DMS153 (cell line): ENCODE measurements around the gene ZBTB49.
"Not testable (repeated sequence)": the region's sequence is repeated elsewhere in the genome, so short reads cannot be mapped to it uniquely, and the experiment has no call there.

ENCODE experiments used
- DNase-seq: peaks from one replicate; lab custom pipeline; 2025; lab: John Stamatoyannopoulos, UW

Gene ZBTB49

GRCh38 chr4:4326166-4326565, 36.1 kb downstream of the ZBTB49 start:
- no peak for DNase-seq

- no peak for DNase-seq
Measured at GRCh38 chr4:4327652-4328121, 37.6 kb downstream of the ZBTB49 start.

GRCh38 chr4:4328206-4328605, 38.2 kb downstream of the ZBTB49 start:
- DNase-seq, result no peak

- no peak for DNase-seq
Measured at GRCh38 chr4:4328840-4329239, 38.8 kb downstream of the ZBTB49 start.

GRCh38 chr4:4329496-4329895, 39.4 kb downstream of the ZBTB49 start:
- DNase-seq, result no peak

GRCh38 chr4:4330794-4331193, 40.7 kb downstream of the ZBTB49 start:
- DNase-seq, result no peak

- DNase-seq, result no peak
Measured at GRCh38 chr4:4332529-4332928, 42.5 kb downstream of the ZBTB49 start.

GRCh38 chr4:4333265-4333706, 43.2 kb downstream of the ZBTB49 start:
- no peak for DNase-seq

GRCh38 chr4:4334798-4335520, 44.9 kb downstream of the ZBTB49 start:
- peak; percentile 4 for DNase-seq

- no peak for DNase-seq
Measured at GRCh38 chr4:4338210-4339001, 48.4 kb downstream of the ZBTB49 start.

GRCh38 chr4:4339504-4340085, 49.5 kb downstream of the ZBTB49 start:
- no peak for DNase-seq

- DNase-seq, result no peak
Measured at GRCh38 chr4:4341861-4342650, 52.0 kb downstream of the ZBTB49 start.

- no peak for DNase-seq
Measured at GRCh38 chr4:4343038-4343437, 53.0 kb downstream of the ZBTB49 start.

- no peak for DNase-seq
Measured at GRCh38 chr4:4344915-4345527, 55.0 kb downstream of the ZBTB49 start.

- DNase-seq, result no peak
Measured at GRCh38 chr4:4347585-4347984, 57.5 kb downstream of the ZBTB49 start.

- DNase-seq, result not testable (repeated sequence)
Measured at GRCh38 chr4:4348585-4348984, 58.5 kb downstream of the ZBTB49 start.

GRCh38 chr4:4349867-4350266, 59.8 kb downstream of the ZBTB49 start:
- DNase-seq, result no peak

- DNase-seq, result no peak
Measured at GRCh38 chr4:4350909-4351308, 60.9 kb downstream of the ZBTB49 start.

- DNase-seq, result no peak
Measured at GRCh38 chr4:4355302-4355701, 65.3 kb downstream of the ZBTB49 start.

GRCh38 chr4:4356106-4357041, 66.3 kb downstream of the ZBTB49 start:
- DNase-seq, result no peak
